Heart right ventricle (tissue), 16 donors: ENCODE measurements around the gene GTPBP10. TPM values are rescaled to one million over a fixed set of nuclear protein-coding genes. Genes with fewer than 3 reads are reported as not detected.
A peak's percentile ranks its signal among the peaks of the same experiment; 100 is the strongest.

Experiments
- ATAC-seq, 8 donors: fragments of 200-7000 bp; cut with Tn5 transposase; one replicate each; pipeline ENCODE4 v1.9.1; 2020; ENCODE audit warnings: mild to moderate bottlenecking in 8 of 8, moderate library complexity in 8 of 8, moderate number of reproducible peaks in 1 of 8
- DNase-seq, 2 donors: peaks; one replicate each; pipeline ENCODE4 v3.0.0-alpha.2; 2020
- H3K27ac ChIP-seq, 10 donors: fragments of 200-600 bp; sonication (generic) in 2 of 10; one replicate each; pipeline versions ENCODE4 v1.5.0 to v1.8.0; 2020 to 2022; ENCODE audit warnings: mild to moderate bottlenecking in 3 of 10
- H3K27me3 ChIP-seq, 7 donors: fragments of 200-600 bp; one replicate each; pipeline ENCODE4 v1.8.0; 2021 to 2022; ENCODE audit warnings: mild to moderate bottlenecking in 2 of 7
- H3K36me3 ChIP-seq, 9 donors: fragments of 200-600 bp; sonication (generic) in 1 of 9; one replicate each; pipeline versions ENCODE4 v1.5.0 to v1.8.0; 2020 to 2022; ENCODE audit warnings: mild to moderate bottlenecking in 2 of 9
- H3K4me1 ChIP-seq, 9 donors: fragments of 200-600 bp; sonication (generic) in 1 of 9; one replicate each; pipeline versions ENCODE4 v1.5.0 to v1.8.0; 2020 to 2022; ENCODE audit warnings: mild to moderate bottlenecking in 4 of 9
- H3K4me3 ChIP-seq, 10 donors: fragments of 200-600 bp; sonication (generic) in 2 of 10; one replicate each; pipeline versions ENCODE4 v1.5.0 to v1.8.0; 2020 to 2022; ENCODE audit warnings: mild to moderate bottlenecking in 7 of 10, moderate library complexity in 2 of 10
- H3K9me3 ChIP-seq, 11 donors: fragments of 200-600 bp in 10 of 11; sonication (generic) in 2 of 11; one replicate each; pipeline versions ENCODE4 v1.5.0 to v1.8.0; 2013 to 2022; ENCODE audit warnings: mild to moderate bottlenecking in 2 of 11, control low read depth in 1 of 11, moderate library complexity in 1 of 11
- WGBS, 2 donors: extraction: QIAGEN DNeasy Blood & Tissue Kit; methylation state at CpG; one replicate each; pipeline ENCODE4 v1.1.7; 2013; ENCODE audit warnings: inconsistent platforms in 1 of 2; 5-methylcytosine and 5-hydroxymethylcytosine counted together
- intact Hi-C, 10 donors: fragments of 100-400 bp; cut with DNase I; formaldehyde crosslinking; loops; one replicate each; pipeline versions ENCODE4 v1.11.1 to v1.14.2; 2022
- polyA plus RNA-seq, 2 donors: library from polyadenylated mRNA; stranded (reverse); fragments of 200-250 nt; gene quantifications; one replicate each; pipeline ENCODE4 v1.2.3, GENCODE V29; 2013
- total RNA-seq, 10 donors: library from RNA; stranded (reverse); fragmentation: NEBNext Ultra II Directional in 3 of 10; extraction: Animal tissue kit (Norgen Biotek cat#: 25700) in 3 of 10; gene quantifications; one replicate each; pipeline versions ENCODE4 v1.2.1 to v1.2.4, GENCODE V29; 2021 to 2023
- TF ChIP-seq, protein P1 (sequence below), 9 donors: fragments of 200-600 bp; sonication (generic) in 2 of 9; IDR thresholded peaks; one replicate each; pipeline versions ENCODE4 v1.5.0 to v1.8.0; 2021 to 2022; ENCODE audit warnings: antibody characterized with exemption in 9 of 9, mild to moderate bottlenecking in 5 of 9, moderate library complexity in 1 of 9
- donor health status: Arrhythmogenic right ventricular cardiomyopathy.
- donor health status: ischemic (EF 13 %, LVEDD 7.1; RV severe dilation, severe dysfunction).
- donor health status: healthy with polysubstance abuse.
- donor health status: DM: no; HTN: yes; CAD: no.
- donor health status: DM: no; HTN: no; CAD: no.
- donor health status: ischemic (EF 25% LVEDD 6.9; RV normal size, moderate dysfunction).
- donor health status: ischemic (EF 25% LVEDD 5.7; RV mildly dilated, moderate dysfunction).
- donor health status: healthy.
- donor health status: DM: yes; HTN: yes; CAD: no.
- donor health status: Ischemic cardiomyopathy.
- donor health status: ischemic (EF 35%, LVEDD 5.7; RV mildly dilated, moderate dysfunction).
- donor health status: nonischemic (EF 11% LVEDD 7.7; RV severe dilation, severe dysfunction).
- donor health status: DM: yes; HTN: yes; CAD: no.
- donor health status: PGD.
- donor health status: ischemic (EF 29% LVEDD 5.4; RV normal size, mild dysfunction).
- donor health status: nonischemic (EF 23%, LVEDD 6.1; RV moderate dilation, normal function).

Gene GTPBP10
- total and polyA plus RNA-seq, 12 donors = 15.5 to 27.6 (median 23.4) TPM

DNA sequence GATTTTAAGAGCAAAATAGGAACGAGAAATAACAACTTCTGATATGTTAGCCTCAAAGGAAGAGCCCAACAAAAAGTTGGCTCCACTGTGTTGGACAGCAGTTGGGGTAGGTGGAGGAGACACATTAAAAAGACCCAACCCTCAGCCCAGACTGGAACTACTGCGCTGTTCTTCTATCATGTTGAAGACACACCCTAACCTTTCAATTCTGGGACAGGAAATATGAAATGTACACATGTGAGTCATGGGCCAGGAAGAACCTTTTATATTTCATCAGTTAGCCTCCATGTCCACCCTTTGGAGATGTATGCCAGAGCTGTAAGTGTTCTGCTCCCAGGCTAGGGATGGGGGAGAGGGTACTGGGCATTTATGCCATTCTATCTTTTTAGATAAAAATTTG, 78.9 kb downstream of the GTPBP10 start:
- DNase-seq = no peak
- H3K36me3 ChIP-seq = no peaks in the 10 kb centered on the region
- intact Hi-C loops = loop anchor here in 9 of 10 donors (5.0 to 10.0 kb wide), 7 partner anchors 111 to 273 kb away; partner anchors contain the start of gene STEAP1 (in 4 of the 9)
- TF ChIP-seq, protein P1, sequence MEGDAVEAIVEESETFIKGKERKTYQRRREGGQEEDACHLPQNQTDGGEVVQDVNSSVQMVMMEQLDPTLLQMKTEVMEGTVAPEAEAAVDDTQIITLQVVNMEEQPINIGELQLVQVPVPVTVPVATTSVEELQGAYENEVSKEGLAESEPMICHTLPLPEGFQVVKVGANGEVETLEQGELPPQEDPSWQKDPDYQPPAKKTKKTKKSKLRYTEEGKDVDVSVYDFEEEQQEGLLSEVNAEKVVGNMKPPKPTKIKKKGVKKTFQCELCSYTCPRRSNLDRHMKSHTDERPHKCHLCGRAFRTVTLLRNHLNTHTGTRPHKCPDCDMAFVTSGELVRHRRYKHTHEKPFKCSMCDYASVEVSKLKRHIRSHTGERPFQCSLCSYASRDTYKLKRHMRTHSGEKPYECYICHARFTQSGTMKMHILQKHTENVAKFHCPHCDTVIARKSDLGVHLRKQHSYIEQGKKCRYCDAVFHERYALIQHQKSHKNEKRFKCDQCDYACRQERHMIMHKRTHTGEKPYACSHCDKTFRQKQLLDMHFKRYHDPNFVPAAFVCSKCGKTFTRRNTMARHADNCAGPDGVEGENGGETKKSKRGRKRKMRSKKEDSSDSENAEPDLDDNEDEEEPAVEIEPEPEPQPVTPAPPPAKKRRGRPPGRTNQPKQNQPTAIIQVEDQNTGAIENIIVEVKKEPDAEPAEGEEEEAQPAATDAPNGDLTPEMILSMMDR (IDR thresholded peaks at IDR 0.05) = no peak
- ATAC-seq = no peak
- peaks cover 0 to 14% (median 0%) of the 10 kb centered on the region in 9 donors for H3K4me1 ChIP-seq
- H3K9me3 ChIP-seq = no peaks in the 10 kb centered on the region
- H3K4me3 ChIP-seq = no peak overlapping the region
- WGBS, 2 donors = 85 to 88% methylated on average over 2 of the region's 2 CpGs
- no peak overlapping the region for H3K27ac ChIP-seq
- H3K27me3 ChIP-seq = no peaks in the 10 kb centered on the region

GRCh38 chr7:90430614-90431460, 84.3 kb downstream of the GTPBP10 start:
- Histone ChIP-seq H3K4me3 (no peak overlapping the region), H3K27me3 (no peaks in the 10 kb centered on the region), H3K4me1 (no peaks in the 10 kb centered on the region), H3K9me3 (peaks cover 0 to 21% (median 0%) of the 10 kb centered on the region in 11 donors), H3K36me3 (no peaks in the 10 kb centered on the region), H3K27ac (no peak overlapping the region)
- TF ChIP-seq, protein P1 (IDR thresholded peaks at IDR 0.05) = no peak
- intact Hi-C loops = loop anchor here in 1 of 10 donors (10.0 kb wide), 1 partner anchor 266 kb away; no protein-coding TSS in a partner anchor
- ATAC-seq = no peak
- 91% methylated on average over 6 of the region's 6 CpGs for WGBS, 2 donors
- DNase-seq = no peak

DNA sequence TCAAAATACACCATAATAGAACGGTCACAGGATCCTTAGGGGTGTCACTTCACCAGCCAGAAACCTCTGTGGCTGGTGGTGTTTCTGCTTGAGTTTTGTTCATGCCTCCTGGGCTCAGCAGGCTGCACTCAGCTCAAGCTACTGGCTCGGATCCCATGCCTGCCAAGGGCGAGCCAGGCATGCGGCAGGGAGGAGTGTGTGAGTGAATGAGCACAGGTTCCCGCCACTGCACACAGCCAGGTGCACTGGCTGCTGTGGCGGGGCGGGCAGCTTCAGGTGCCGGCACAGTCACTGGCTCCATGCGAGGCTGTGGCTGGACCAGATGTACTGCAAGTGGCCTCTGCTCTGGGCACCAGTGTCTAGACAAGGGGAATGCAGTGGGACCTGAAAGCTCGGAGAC, 86.2 kb downstream of the GTPBP10 start:
- 76% methylated on average over 10 of the region's 10 CpGs for WGBS, 2 donors
- Histone ChIP-seq H3K4me3 (no peak overlapping the region), H3K9me3 (peaks cover 0 to 30% (median 6%) of the 10 kb centered on the region in 11 donors), H3K27ac (no peak overlapping the region), H3K27me3 (no peaks in the 10 kb centered on the region), H3K36me3 (no peaks in the 10 kb centered on the region), H3K4me1 (no peaks in the 10 kb centered on the region)
- peak in 2 of 8 donors; percentile 30 to 61 for ATAC-seq
- DNase-seq = no peak
- intact Hi-C loops = loop anchor here in 1 of 10 donors (10.0 kb wide), 1 partner anchor 268 kb away; no protein-coding TSS in a partner anchor
- TF ChIP-seq, protein P1 (IDR thresholded peaks at IDR 0.05) = no peak

DNA sequence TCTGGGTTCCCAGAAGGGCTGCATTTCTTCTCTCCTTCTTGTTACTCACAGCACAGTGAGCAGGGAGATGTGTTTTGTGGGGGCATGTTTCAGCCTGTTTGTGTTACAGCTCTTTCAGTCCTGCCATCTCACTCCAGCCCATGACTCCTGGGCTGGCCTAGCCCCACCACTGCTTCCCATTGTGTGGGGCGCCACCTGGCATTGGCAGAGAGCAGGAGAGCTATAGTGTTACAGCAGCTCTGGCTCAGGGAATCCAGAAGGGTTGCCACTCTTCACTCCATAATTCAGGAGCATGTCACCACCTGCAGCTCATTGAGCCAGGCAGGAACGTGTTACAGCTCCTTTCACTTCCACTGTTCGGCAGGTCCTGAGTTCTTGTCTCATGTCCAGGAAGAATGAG, 86.7 kb downstream of the GTPBP10 start:
- no peaks in the 10 kb centered on the region for H3K36me3 ChIP-seq
- no peaks in the 10 kb centered on the region for H3K4me1 ChIP-seq
- H3K27me3 ChIP-seq = no peaks in the 10 kb centered on the region
- no peak overlapping the region for H3K4me3 ChIP-seq
- H3K9me3 ChIP-seq = peaks cover 0 to 34% (median 6%) of the 10 kb centered on the region in 11 donors
- TF ChIP-seq, protein P1 (IDR thresholded peaks at IDR 0.05) = no peak
- intact Hi-C loops = loop anchor here in 1 of 10 donors (10.0 kb wide), 1 partner anchor 268 kb away; no protein-coding TSS in a partner anchor
- no peak overlapping the region for H3K27ac ChIP-seq
- no peak for ATAC-seq
- 73 to 81% methylated on average over 3 of the region's 3 CpGs for WGBS, 2 donors
- no peak for DNase-seq

Other genes with a start within 250 kb of the GTPBP10 start
- 1 to 10 TPM in 4 of 10 donors, under 1 TPM in 4, not detected in 2; 0.31 to 3.7 (median 0.99) TPM for gene STEAP1, start 192.2 kb upstream of the GTPBP10 start, total RNA-seq
- under 1 TPM; 0.29 to 0.80 TPM for gene STEAP1, start 192.2 kb upstream of the GTPBP10 start, polyA plus RNA-seq
- 10 to 100 TPM in 3 of 10 donors, 1 to 10 TPM in 7; 2.7 to 12.8 (median 7.9) TPM for gene STEAP2, start 135.0 kb upstream of the GTPBP10 start, total RNA-seq
- gene STEAP2, start 135.0 kb upstream of the GTPBP10 start, polyA plus RNA-seq = 1 to 10 TPM; 1.4 to 5.0 TPM
- gene CFAP69, start 101.5 kb upstream of the GTPBP10 start, total RNA-seq = 1 to 10 TPM; 1.0 to 4.1 (median 2.8) TPM
- gene CFAP69, start 101.5 kb upstream of the GTPBP10 start, polyA plus RNA-seq = 1 to 10 TPM in 1 of 2 donors, under 1 TPM in 1; 0.68 to 4.2 TPM
- not detected for gene FAM237B, start 25.4 kb upstream of the GTPBP10 start, total RNA-seq
- gene FAM237B, start 25.4 kb upstream of the GTPBP10 start, polyA plus RNA-seq = not detected
- 10 to 100 TPM; 25.3 to 47.6 (median 38.2) TPM for gene CLDN12, start 56.7 kb downstream of the GTPBP10 start, total RNA-seq
- gene CLDN12, start 56.7 kb downstream of the GTPBP10 start, polyA plus RNA-seq = 10 to 100 TPM; 12.6 to 38.3 TPM
- gene PTTG1IP2, start 122.9 kb downstream of the GTPBP10 start, total RNA-seq = not detected
- gene PTTG1IP2, start 122.9 kb downstream of the GTPBP10 start, polyA plus RNA-seq = not detected
- gene CDK14, start 249.6 kb downstream of the GTPBP10 start, total RNA-seq = 10 to 100 TPM; 12.7 to 36.5 (median 25.5) TPM
- 1 to 10 TPM; 3.9 to 7.7 TPM for gene CDK14, start 249.6 kb downstream of the GTPBP10 start, polyA plus RNA-seq